T-helper 17 cell (primary cell): ENCODE results near the gene SPINT2. TPM values are rescaled to one million over a fixed set of nuclear protein-coding genes. Genes with fewer than 3 reads are reported as not detected.

Source experiments
- ATAC-seq: fragments of 150-1000 bp; cut with Tn5 transposase; 2 replicates; pipeline ENCODE4 v1.10.0; 2021; ENCODE audit warnings: mild to moderate bottlenecking, moderate library complexity
- DNase-seq, 3 donors: peaks; one replicate each; pipeline versions ENCODE4 v3.0.0 to v3.0.0-alpha.2; 2020 to 2021
- H3K9me3 ChIP-seq: one replicate; pipeline ENCODE4 v1.7.0; 2013; ENCODE audit warnings: low read length, mild to moderate bottlenecking; ENCODE audit not compliant: control insufficient read depth, poor library complexity, severe bottlenecking
- H3K27ac Mint-ChIP-seq: one replicate; pipeline ENCODE4 v1.8.0; 2022; ENCODE audit warnings: mild to moderate bottlenecking, moderate library complexity, mixed read lengths
- H3K27me3 Mint-ChIP-seq: one replicate; pipeline ENCODE4 v1.8.0; 2022; ENCODE audit warnings: mixed read lengths
- H3K36me3 Mint-ChIP-seq: one replicate; pipeline ENCODE4 v1.8.0; 2022; ENCODE audit warnings: low read depth, mixed read lengths
- H3K4me1 Mint-ChIP-seq: one replicate; pipeline ENCODE4 v1.8.0; 2022; ENCODE audit warnings: mild to moderate bottlenecking, mixed read lengths
- H3K4me3 Mint-ChIP-seq: one replicate; pipeline ENCODE4 v1.8.0; 2022; ENCODE audit warnings: mild to moderate bottlenecking, moderate library complexity, mixed read lengths
- total RNA-seq, 4 donors: library from RNA in 2 of 4; stranded (reverse) in 2 of 4; gene quantifications; one replicate each; pipeline ENCODE4 v1.2.3 and lab custom pipeline; 2022 to 2026

SPINT2 gene
- total RNA-seq, 2 donors from 2014 or later = 32.2 to 49.1 TPM

GRCh38 chr19:38265921-38266429 lies 1.6 kb downstream of the SPINT2 start:
- H3K27me3 Mint-ChIP-seq = no peaks in the 10 kb centered on the region
- peaks cover 29% of the 10 kb centered on the region for H3K4me1 Mint-ChIP-seq
- H3K4me3 Mint-ChIP-seq = peak overlapping the region; percentile 87
- H3K36me3 Mint-ChIP-seq = no peaks in the 10 kb centered on the region
- ATAC-seq (no peak), DNase-seq (no peak)
- H3K9me3 ChIP-seq = no peaks in the 10 kb centered on the region
- peak overlapping the region; percentile 79 for H3K27ac Mint-ChIP-seq

GRCh38 chr19:38266981-38267597 lies 2.7 kb downstream of the SPINT2 start:
- Mint-ChIP-seq H3K36me3 (no peaks in the 10 kb centered on the region), H3K27ac (peak overlapping the region; percentile 32), H3K27me3 (no peaks in the 10 kb centered on the region), H3K4me1 (peaks cover 29% of the 10 kb centered on the region), H3K4me3 (peak overlapping the region; percentile 53)
- ATAC-seq = no peak
- DNase-seq = no peak
- H3K9me3 ChIP-seq = no peaks in the 10 kb centered on the region

GRCh38 chr19:38267761-38268483 lies 3.5 kb downstream of the SPINT2 start:
- no peak for ATAC-seq
- no peaks in the 10 kb centered on the region for H3K9me3 ChIP-seq
- peaks cover 32% of the 10 kb centered on the region for H3K4me1 Mint-ChIP-seq
- peak overlapping the region; percentile 53 for H3K4me3 Mint-ChIP-seq
- no peaks in the 10 kb centered on the region for H3K36me3 Mint-ChIP-seq
- H3K27me3 Mint-ChIP-seq = no peaks in the 10 kb centered on the region
- H3K27ac Mint-ChIP-seq = peak overlapping the region; percentile 32
- no peak for DNase-seq

- H3K4me3 Mint-ChIP-seq = no peak overlapping the region
- no peaks in the 10 kb centered on the region for H3K9me3 ChIP-seq
- H3K36me3 Mint-ChIP-seq = no peaks in the 10 kb centered on the region
- H3K27ac Mint-ChIP-seq = no peak overlapping the region
- ATAC-seq (no peak), DNase-seq (no peak)
- H3K27me3 Mint-ChIP-seq = no peaks in the 10 kb centered on the region
- H3K4me1 Mint-ChIP-seq = peaks cover 31% of the 10 kb centered on the region
Measured at GRCh38 chr19:38268539-38268938, 4.2 kb downstream of the SPINT2 start.

GRCh38 chr19:38270587-38271167 lies 6.3 kb downstream of the SPINT2 start:
- Mint-ChIP-seq H3K27me3 (no peaks in the 10 kb centered on the region), H3K27ac (no peak overlapping the region), H3K4me3 (no peak overlapping the region), H3K36me3 (no peaks in the 10 kb centered on the region), H3K4me1 (peaks cover 18% of the 10 kb centered on the region)
- no peaks in the 10 kb centered on the region for H3K9me3 ChIP-seq
- no peak for ATAC-seq
- DNase-seq = no peak

GRCh38 chr19:38273499-38273898 lies 9.1 kb downstream of the SPINT2 start:
- Mint-ChIP-seq H3K36me3 (no peaks in the 10 kb centered on the region), H3K4me1 (peaks cover 5% of the 10 kb centered on the region), H3K27ac (no peak overlapping the region), H3K4me3 (no peak overlapping the region), H3K27me3 (no peaks in the 10 kb centered on the region)
- DNase-seq = no peak
- no peak for ATAC-seq
- no peaks in the 10 kb centered on the region for H3K9me3 ChIP-seq

GRCh38 chr19:38274739-38275138 lies 10.4 kb downstream of the SPINT2 start:
- peak overlapping the region; percentile 43 for H3K27ac Mint-ChIP-seq

GRCh38 chr19:38276942-38277517 lies 12.7 kb downstream of the SPINT2 start:
- H3K36me3 Mint-ChIP-seq = no peaks in the 10 kb centered on the region
- H3K4me1 Mint-ChIP-seq = peaks cover 8% of the 10 kb centered on the region
- H3K27me3 Mint-ChIP-seq = no peaks in the 10 kb centered on the region
- DNase-seq (no peak), ATAC-seq (no peak)
- H3K27ac Mint-ChIP-seq = no peak overlapping the region
- H3K9me3 ChIP-seq = no peaks in the 10 kb centered on the region
- H3K4me3 Mint-ChIP-seq = no peak overlapping the region

More at GRCh38 chr19:38274739-38275138, 10.4 kb downstream of the SPINT2 start:
- no peak overlapping the region for H3K4me3 Mint-ChIP-seq
- no peaks in the 10 kb centered on the region for H3K9me3 ChIP-seq
- no peaks in the 10 kb centered on the region for H3K27me3 Mint-ChIP-seq
- no peaks in the 10 kb centered on the region for H3K36me3 Mint-ChIP-seq
- H3K4me1 Mint-ChIP-seq = peaks cover 5% of the 10 kb centered on the region
- no peak for ATAC-seq
- no peak for DNase-seq

- DNase-seq = no peak
- H3K4me3 Mint-ChIP-seq = no peak overlapping the region
- H3K27me3 Mint-ChIP-seq = no peaks in the 10 kb centered on the region
- H3K36me3 Mint-ChIP-seq = no peaks in the 10 kb centered on the region
- no peak for ATAC-seq
- no peaks in the 10 kb centered on the region for H3K9me3 ChIP-seq
- H3K27ac Mint-ChIP-seq = no peak overlapping the region
- H3K4me1 Mint-ChIP-seq = peaks cover 8% of the 10 kb centered on the region
Measured at GRCh38 chr19:38277549-38277948, 13.2 kb downstream of the SPINT2 start.

GRCh38 chr19:38277969-38278680 lies 13.8 kb downstream of the SPINT2 start:
- peaks cover 8% of the 10 kb centered on the region for H3K4me1 Mint-ChIP-seq
- H3K4me3 Mint-ChIP-seq = no peak overlapping the region
- H3K9me3 ChIP-seq = no peaks in the 10 kb centered on the region
- ATAC-seq = no peak
- H3K36me3 Mint-ChIP-seq = no peaks in the 10 kb centered on the region
- no peak for DNase-seq
- H3K27ac Mint-ChIP-seq = no peak overlapping the region
- no peaks in the 10 kb centered on the region for H3K27me3 Mint-ChIP-seq

GRCh38 chr19:38278751-38279150 lies 14.4 kb downstream of the SPINT2 start:
- no peaks in the 10 kb centered on the region for H3K9me3 ChIP-seq
- H3K4me1 Mint-ChIP-seq = peaks cover 8% of the 10 kb centered on the region
- ATAC-seq (no peak), DNase-seq (no peak)
- no peak overlapping the region for H3K27ac Mint-ChIP-seq
- H3K36me3 Mint-ChIP-seq = no peaks in the 10 kb centered on the region
- H3K4me3 Mint-ChIP-seq = no peak overlapping the region
- no peaks in the 10 kb centered on the region for H3K27me3 Mint-ChIP-seq

- Mint-ChIP-seq H3K4me1 (peaks cover 8% of the 10 kb centered on the region), H3K36me3 (no peaks in the 10 kb centered on the region), H3K27me3 (no peaks in the 10 kb centered on the region), H3K27ac (peak overlapping the region; percentile 59), H3K4me3 (no peak overlapping the region)
- no peaks in the 10 kb centered on the region for H3K9me3 ChIP-seq
- ATAC-seq (no peak), DNase-seq (no peak)
Measured at GRCh38 chr19:38280030-38280921, 15.9 kb downstream of the SPINT2 start.
